GM18951 (cell line): Measurements from ENCODE around the gene SLC29A3.
"Not testable (repeated sequence)": the region's sequence is repeated elsewhere in the genome, so short reads cannot be mapped to it uniquely, and the experiment has no call there.

Source experiments
- POLR2A ChIP-seq: IDR thresholded peaks from 4 replicates; pipeline ENCODE4 v1.6.1; 2011; ENCODE audit warnings: mild to moderate bottlenecking; ENCODE audit not compliant: insufficient read length, insufficient read depth; ENCODE audit errors: extremely low read depth
- in situ Hi-C: fragments of 300-500 bp; cut with MboI; formaldehyde crosslinking; loops from one replicate; pipeline ENCODE4 v1.12.0; 2022; ENCODE audit warnings: low sequenced_read_pairs, mixed read lengths, inconsistent platforms; ENCODE audit not compliant: unreplicated experiment

Gene SLC29A3

DNA sequence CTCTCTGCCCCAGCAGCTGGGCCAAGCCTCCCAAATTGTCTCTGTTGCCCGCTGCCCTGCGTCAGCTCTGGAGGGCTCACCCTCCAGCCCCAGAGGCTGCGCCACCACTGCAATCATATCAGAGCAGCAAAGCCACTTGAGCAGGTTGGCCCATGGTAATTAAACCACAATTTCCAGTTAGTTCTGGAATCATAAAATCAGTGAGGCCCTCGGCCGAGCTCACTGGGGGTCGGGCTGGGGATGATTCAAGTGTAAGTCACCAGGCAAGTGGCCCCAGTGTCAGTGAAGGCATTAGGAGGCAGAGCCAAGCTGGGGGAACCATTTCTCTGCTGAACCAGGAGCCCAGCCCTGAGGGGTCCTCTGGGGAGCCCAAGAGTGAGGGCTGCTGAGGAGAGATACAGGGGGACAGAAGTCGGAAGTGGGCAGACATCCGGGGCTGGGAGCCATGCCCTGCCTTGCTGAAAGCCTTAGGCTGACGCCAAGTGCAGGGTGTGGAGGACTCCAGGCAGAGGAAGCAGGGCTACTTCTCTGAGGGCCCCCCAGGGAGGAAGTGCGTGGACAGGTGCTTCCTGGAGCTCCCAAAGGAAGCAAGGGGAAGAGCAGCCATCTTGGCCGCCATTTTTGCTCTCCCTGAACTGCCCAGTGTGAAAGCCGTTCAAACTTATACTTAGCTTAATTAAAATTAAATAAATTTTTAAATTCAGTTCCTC, 29.5 kb upstream of the SLC29A3 start:
- TF ChIP-seq POLR2A, result no peak
- in situ Hi-C loops, result no loop called here

DNA sequence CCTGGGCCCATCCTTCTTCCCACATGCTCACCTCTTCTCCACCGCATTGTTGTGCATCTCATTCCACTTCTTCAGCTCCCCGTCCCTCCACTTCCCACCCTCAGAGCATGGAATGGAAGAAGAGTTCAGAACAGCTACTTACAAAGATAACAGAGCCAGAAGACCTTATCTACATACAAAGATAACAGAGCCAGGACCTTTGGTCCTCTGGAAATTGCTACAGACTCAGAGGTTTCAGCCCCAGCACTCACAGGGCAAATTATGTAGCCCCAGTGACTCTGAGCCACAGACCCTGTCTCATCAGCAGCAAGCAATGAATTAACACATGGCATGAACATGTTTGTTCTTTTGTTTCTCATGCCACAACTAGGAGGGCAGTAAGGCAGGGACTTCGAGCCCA, 28.7 kb upstream of the SLC29A3 start:
- in situ Hi-C loops, result no loop called here
- TF ChIP-seq POLR2A, result no peak

DNA sequence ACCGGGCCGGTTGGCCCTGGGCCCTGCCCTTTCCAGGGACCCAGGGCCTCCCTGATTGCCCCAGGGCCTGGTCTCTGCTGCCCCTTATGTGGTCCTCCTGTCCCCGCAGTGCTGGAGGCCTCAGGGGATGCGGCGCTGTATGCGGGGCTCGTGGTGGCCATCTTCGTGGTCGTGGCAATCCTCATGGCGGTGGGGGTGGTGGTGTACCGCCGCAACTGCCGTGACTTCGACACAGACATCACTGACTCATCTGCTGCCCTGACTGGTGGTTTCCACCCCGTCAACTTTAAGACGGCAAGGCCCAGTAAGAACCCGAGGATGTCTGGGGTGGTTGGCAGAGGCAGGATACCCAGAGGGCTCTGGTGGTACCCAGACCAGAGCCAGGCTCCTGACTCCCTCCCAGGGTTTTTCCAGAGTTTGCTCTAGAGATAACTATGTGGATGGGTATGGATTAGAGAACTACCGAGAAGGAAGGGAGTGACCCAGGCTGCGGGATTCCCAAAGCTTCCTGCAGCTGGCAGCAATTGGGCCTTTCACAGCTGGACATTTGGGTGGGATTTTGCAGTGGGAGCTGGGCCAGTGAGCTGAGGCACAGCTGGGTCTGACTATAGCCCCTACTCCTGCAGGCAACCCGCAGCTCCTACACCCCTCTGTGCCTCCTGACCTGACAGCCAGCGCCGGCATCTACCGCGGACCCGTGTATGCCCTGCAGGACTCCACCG, 28.1 kb upstream of the SLC29A3 start:
- in situ Hi-C loops, result no loop called here
- no peak for TF ChIP-seq POLR2A

DNA sequence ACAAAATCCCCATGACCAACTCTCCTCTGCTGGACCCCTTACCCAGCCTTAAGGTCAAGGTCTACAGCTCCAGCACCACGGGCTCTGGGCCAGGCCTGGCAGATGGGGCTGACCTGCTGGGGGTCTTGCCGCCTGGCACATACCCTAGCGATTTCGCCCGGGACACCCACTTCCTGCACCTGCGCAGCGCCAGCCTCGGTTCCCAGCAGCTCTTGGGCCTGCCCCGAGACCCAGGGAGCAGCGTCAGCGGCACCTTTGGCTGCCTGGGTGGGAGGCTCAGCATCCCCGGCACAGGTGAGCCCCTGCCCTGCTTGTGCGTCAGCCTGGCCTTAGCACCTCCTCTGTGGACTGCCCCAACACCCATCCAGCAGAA, 27.5 kb upstream of the SLC29A3 start:
- TF ChIP-seq POLR2A, result no peak
- in situ Hi-C loops, result no loop called here

- in situ Hi-C loops, result no loop called here
- no peak for TF ChIP-seq POLR2A
These were observed 26.2 kb upstream of the SLC29A3 start for GRCh38 chr10:71292624-71293445.

DNA sequence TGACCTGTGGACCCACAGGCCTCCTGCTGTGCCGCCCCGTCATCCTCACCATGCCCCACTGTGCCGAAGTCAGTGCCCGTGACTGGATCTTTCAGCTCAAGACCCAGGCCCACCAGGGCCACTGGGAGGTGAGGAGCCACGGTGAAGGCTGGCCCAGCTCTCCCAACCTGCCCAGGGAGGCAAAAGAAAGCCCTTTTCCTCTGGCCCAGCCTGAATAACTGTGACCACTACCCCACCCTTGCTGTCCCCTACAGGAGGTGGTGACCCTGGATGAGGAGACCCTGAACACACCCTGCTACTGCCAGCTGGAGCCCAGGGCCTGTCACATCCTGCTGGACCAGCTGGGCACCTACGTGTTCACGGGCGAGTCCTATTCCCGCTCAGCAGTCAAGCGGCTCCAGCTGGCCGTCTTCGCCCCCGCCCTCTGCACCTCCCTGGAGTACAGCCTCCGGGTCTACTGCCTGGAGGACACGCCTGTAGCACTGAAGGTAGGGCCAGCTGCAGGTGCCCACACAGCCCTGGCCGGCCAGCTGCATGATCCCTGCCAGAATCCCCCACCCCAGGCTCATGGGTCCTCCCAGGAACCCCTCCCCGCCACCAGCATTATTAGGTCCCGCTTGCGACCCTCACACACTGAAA, 25.5 kb upstream of the SLC29A3 start:
- TF ChIP-seq POLR2A, result no peak
- in situ Hi-C loops, result no loop called here

DNA sequence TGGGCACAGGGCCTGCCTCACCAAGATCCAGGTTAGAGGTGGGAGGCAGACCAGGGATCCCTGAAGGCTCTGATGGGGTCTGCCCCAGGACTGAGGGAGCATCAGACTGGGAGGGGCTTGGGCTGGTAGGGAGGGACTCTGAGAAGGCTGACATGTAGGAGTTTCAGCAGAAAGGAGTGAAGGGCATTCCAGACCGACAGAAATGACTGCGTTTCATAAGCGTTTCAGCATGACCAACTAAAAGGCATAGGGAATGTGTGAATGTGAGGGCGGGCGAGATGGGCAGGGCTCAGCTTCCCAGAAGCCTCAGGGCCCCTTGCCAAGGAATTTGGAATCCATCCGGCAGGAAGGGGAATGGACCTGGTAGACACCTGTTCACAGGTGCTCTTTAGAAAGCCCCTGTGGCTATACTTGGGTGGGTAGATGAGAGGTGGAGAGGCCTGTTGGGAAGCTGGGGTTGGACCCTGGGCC, 24.9 kb upstream of the SLC29A3 start:
- no peak for TF ChIP-seq POLR2A
- in situ Hi-C loops, result no loop called here

DNA sequence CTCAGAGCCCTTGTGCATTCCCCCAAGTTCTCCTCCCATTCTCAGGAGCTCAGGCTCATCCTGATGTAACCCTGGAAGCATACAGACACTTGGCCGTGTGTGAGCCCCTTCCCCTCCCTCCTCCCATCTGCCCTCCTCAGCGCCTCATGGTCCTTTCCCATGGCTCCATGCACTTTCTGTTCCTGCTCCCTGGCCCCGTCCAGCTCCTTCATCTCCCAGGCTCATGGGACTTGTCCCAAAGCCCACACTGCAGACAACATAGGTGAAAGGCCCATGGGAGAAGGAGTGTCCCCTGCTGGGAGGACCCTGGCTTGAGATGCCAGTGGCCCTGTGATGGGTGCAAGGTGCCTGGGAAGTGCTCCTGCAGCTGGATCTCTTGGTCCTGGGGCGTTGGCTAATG, 24.2 kb upstream of the SLC29A3 start:
- in situ Hi-C loops, result no loop called here
- TF ChIP-seq POLR2A, result no peak

DNA sequence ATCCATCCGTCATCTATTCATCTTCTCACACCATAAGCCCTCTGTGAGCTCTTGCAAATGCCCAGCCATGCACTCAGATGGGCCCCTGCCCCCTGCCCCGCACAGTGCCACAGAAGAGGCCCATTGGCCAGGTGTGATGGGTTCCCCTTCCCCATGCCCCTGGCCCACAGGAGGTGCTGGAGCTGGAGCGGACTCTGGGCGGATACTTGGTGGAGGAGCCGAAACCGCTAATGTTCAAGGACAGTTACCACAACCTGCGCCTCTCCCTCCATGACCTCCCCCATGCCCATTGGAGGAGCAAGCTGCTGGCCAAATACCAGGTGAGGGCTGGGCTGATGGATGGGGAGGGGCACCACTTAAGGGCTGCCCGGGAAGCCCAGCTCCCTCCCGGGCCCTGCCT, 23.4 kb upstream of the SLC29A3 start:
- no peak for TF ChIP-seq POLR2A

GRCh38 chr10:71296086-71296485, 23.0 kb upstream of the SLC29A3 start:
- TF ChIP-seq POLR2A, result no peak
- in situ Hi-C loops, result no loop called here

More for the DNA sequence above, 23.4 kb upstream of the SLC29A3 start:
- in situ Hi-C loops, result no loop called here

DNA sequence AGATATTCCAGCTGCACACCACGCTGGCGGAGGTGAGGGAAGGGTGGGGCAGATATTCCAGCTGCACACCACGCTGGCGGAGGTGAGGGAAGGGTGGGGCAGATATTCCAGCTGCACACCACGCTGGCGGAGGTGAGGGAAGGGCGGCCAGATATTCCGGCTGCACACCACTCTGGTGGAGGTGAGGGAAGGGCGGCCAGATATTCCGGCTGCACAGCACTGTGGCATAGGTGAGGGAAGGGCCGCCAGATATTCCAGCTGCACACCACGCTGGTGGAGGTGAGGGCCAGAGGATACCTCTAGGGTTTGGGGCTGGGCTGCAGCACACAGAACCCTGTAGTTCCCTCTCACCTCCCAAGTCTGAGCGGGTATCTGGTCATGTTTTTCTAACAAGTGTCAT, 22.2 kb upstream of the SLC29A3 start:
- in situ Hi-C loops, result not testable (repeated sequence)

GRCh38 chr10:71297343-71297742, 21.7 kb upstream of the SLC29A3 start:
- in situ Hi-C loops, result no loop called here
- TF ChIP-seq POLR2A, result no peak

DNA sequence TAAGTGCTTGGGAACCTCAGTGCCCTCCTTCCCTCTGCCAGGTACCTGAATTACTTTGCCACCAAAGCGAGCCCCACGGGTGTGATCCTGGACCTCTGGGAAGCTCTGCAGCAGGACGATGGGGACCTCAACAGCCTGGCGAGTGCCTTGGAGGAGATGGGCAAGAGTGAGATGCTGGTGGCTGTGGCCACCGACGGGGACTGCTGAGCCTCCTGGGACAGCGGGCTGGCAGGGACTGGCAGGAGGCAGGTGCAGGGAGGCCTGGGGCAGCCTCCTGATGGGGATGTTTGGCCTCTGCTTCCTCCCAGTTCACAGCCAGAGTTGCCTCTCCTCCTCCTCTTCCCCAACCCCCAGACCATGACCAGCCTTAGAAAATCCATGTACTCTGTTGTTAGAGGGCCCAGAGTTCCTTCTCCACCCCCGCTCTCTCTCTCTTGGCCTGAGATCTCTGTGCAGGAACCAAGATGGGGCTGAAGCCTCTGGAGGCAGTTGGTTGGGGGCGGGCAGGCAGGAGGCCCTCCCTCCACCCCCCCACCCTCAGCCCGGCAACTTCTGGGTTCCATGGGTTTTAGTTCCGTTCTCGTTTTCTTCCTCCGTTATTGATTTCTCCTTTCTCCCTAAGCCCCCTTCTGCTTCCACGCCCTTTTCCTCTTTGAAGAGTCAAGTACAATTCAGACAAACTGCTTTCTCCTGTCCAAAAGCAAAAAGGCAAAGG, 19.8 kb upstream of the SLC29A3 start:
- in situ Hi-C loops, result no loop called here
- no peak for TF ChIP-seq POLR2A
